ENCODE results near the gene TMEM121B. TPM values are rescaled to one million over a fixed set of nuclear protein-coding genes. Genes with fewer than 3 reads are reported as not detected.

The TMEM121B gene
- total RNA-seq: 0.11 TPM

- no peak for TF ChIP-seq CTCF (IDR thresholded peaks at IDR 0.05)
- H3K27me3 ChIP-seq: peaks cover 6% of the 10 kb centered on the region
- H3K9me3 ChIP-seq: no peaks in the 10 kb centered on the region
- peak within 1 kb of the TSS; percentile 49 to 67 for H3K4me3 ChIP-seq
- DNase-seq (ENCODE audit: low spot score in 2 of 2): peak in 1 of 2 donors; percentile 74
- H3K36me3 ChIP-seq: no peaks in the 10 kb centered on the region
- intact Hi-C loops (cut with DNase I): loop anchor here (5.0 kb wide), 1 partner anchor 51 kb away; no protein-coding TSS in a partner anchor
- H3K27ac ChIP-seq: no peak within 1 kb of the TSS
- peaks cover 3 to 6% of the 10 kb centered on the region in 2 donors for H3K4me1 ChIP-seq
These were observed at the start of gene TMEM121B for GRCh38 chr22:17121233-17122195. TSS of gene TMEM121B (minus strand) at chr22:17121360. CDS start at chr22:17121127, 233 bp downstream.

- no peaks in the 10 kb centered on the region for H3K27me3 ChIP-seq
- H3K36me3 ChIP-seq: no peaks in the 10 kb centered on the region
- H3K4me1 ChIP-seq: peaks cover 0 to 10% of the 10 kb centered on the region in 2 donors
- peak overlapping the region in 1 of 2 donors; percentile 40 for H3K4me3 ChIP-seq
- peak overlapping the region in 1 of 2 donors; percentile 23 for H3K27ac ChIP-seq
- peak in 1 of 2 donors; percentile 74 for DNase-seq (ENCODE audit: low spot score in 2 of 2)
- TF ChIP-seq CTCF (IDR thresholded peaks at IDR 0.05): no peak
- intact Hi-C loops (cut with DNase I): no loop called here
- H3K9me3 ChIP-seq: no peaks in the 10 kb centered on the region
These were observed 46.3 kb upstream of the TMEM121B start for GRCh38 chr22:17167486-17167885.

- H3K9me3 ChIP-seq: no peaks in the 10 kb centered on the region
- intact Hi-C loops (cut with DNase I): no loop called here
- H3K36me3 ChIP-seq: no peaks in the 10 kb centered on the region
- peaks cover 0 to 13% of the 10 kb centered on the region in 2 donors for H3K4me1 ChIP-seq
- H3K27me3 ChIP-seq: no peaks in the 10 kb centered on the region
- no peak for DNase-seq (ENCODE audit: low spot score in 2 of 2)
- H3K4me3 ChIP-seq: no peak overlapping the region
- TF ChIP-seq CTCF (IDR thresholded peaks at IDR 0.05): no peak
- H3K27ac ChIP-seq: no peak overlapping the region
These were observed 43.3 kb upstream of the TMEM121B start for GRCh38 chr22:17164392-17165024.

- Histone ChIP-seq H3K9me3 (no peaks in the 10 kb centered on the region), H3K27ac (no peak overlapping the region), H3K4me3 (no peak overlapping the region), H3K4me1 (peaks cover 5 to 18% of the 10 kb centered on the region in 2 donors), H3K27me3 (no peaks in the 10 kb centered on the region), H3K36me3 (no peaks in the 10 kb centered on the region)
- DNase-seq (ENCODE audit: low spot score in 2 of 2): no peak
- TF ChIP-seq CTCF (IDR thresholded peaks at IDR 0.05): no peak
- intact Hi-C loops (cut with DNase I): no loop called here
These were observed 41.6 kb upstream of the TMEM121B start for GRCh38 chr22:17162731-17163130.

GRCh38 chr22:17161991-17162390 lies 40.8 kb upstream of the TMEM121B start:
- Histone ChIP-seq H3K4me1 (peaks cover 9 to 20% of the 10 kb centered on the region in 2 donors), H3K36me3 (no peaks in the 10 kb centered on the region), H3K27ac (no peak overlapping the region), H3K27me3 (no peaks in the 10 kb centered on the region), H3K9me3 (no peaks in the 10 kb centered on the region), H3K4me3 (no peak overlapping the region)
- no peak for TF ChIP-seq CTCF (IDR thresholded peaks at IDR 0.05)
- intact Hi-C loops (cut with DNase I): no loop called here
- DNase-seq (ENCODE audit: low spot score in 2 of 2): no peak

Measured in ascending aorta (tissue), 2 donors.